Testis (tissue), 2 donors: ENCODE results near the gene AK1.

Source experiments
- POLR2A ChIP-seq: fragments of 450-650 bp; IDR thresholded peaks from one replicate; pipeline ENCODE4 v1.6.1; 2017; ENCODE audit warnings: antibody characterized with exemption, mild to moderate bottlenecking, moderate library complexity
- TF ChIP-seq, protein P1 (sequence below), 3 experiments: fragments of 450-650 bp in 2 of 3; fragments of 200-600 bp in 1 of 3; sonication (generic) in 1 of 3; IDR thresholded peaks; one replicate each; pipeline ENCODE4 v1.5.1; 2016 to 2019; ENCODE audit warnings: antibody characterized with exemption in 3 of 3, mild to moderate bottlenecking in 2 of 3, moderate library complexity in 1 of 3

DNA sequence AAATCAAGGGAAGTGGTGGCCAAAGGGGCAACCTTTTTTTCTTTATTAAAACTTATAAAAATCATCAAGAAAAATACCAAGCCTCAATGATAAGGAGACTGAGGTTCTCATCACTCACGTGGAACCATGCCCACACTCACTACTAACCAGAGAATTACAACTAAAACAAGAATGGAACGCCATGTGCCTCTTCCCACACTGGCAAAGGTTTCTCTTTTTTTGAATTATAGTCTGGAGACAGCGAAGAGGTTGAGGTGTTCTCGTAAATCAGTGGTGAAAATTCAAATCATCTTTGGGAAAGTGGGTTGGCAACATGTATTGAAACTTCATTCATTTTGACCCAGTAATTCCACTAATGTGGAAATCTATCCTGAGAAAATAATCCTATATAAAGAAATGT is 55.4 kb downstream of the AK1 start:
- no peak for TF ChIP-seq POLR2A
- TF ChIP-seq, protein P1, sequence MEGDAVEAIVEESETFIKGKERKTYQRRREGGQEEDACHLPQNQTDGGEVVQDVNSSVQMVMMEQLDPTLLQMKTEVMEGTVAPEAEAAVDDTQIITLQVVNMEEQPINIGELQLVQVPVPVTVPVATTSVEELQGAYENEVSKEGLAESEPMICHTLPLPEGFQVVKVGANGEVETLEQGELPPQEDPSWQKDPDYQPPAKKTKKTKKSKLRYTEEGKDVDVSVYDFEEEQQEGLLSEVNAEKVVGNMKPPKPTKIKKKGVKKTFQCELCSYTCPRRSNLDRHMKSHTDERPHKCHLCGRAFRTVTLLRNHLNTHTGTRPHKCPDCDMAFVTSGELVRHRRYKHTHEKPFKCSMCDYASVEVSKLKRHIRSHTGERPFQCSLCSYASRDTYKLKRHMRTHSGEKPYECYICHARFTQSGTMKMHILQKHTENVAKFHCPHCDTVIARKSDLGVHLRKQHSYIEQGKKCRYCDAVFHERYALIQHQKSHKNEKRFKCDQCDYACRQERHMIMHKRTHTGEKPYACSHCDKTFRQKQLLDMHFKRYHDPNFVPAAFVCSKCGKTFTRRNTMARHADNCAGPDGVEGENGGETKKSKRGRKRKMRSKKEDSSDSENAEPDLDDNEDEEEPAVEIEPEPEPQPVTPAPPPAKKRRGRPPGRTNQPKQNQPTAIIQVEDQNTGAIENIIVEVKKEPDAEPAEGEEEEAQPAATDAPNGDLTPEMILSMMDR (IDR thresholded peaks at IDR 0.05), result no peak
